Upper lobe of right lung (tissue), 1 donor: Measurements from ENCODE around the gene KCTD13. TPM values are rescaled to one million over a fixed set of nuclear protein-coding genes. Genes with fewer than 3 reads are reported as not detected.

ENCODE experiments used
- ATAC-seq: fragments of 200-7000 bp; cut with Tn5 transposase; one replicate; pipeline ENCODE4 v1.9.1; 2020; ENCODE audit warnings: mild to moderate bottlenecking, moderate library complexity
- DNase-seq: peaks from one replicate; pipeline ENCODE4 v3.0.0-alpha.2; 2020
- H3K27ac ChIP-seq: fragments of 200-600 bp; one replicate; pipeline ENCODE4 v1.8.0; 2022
- H3K27me3 ChIP-seq: fragments of 200-600 bp; one replicate; pipeline ENCODE4 v1.8.0; 2022; ENCODE audit warnings: mild to moderate bottlenecking
- H3K36me3 ChIP-seq: fragments of 200-600 bp; one replicate; pipeline ENCODE4 v1.8.0; 2022
- H3K4me1 ChIP-seq: fragments of 200-600 bp; one replicate; pipeline ENCODE4 v1.8.0; 2022
- H3K4me3 ChIP-seq: fragments of 200-600 bp; one replicate; pipeline ENCODE4 v1.8.0; 2022; ENCODE audit warnings: mild to moderate bottlenecking
- H3K9me3 ChIP-seq: fragments of 200-600 bp; one replicate; pipeline ENCODE4 v1.8.0; 2022
- intact Hi-C: fragments of 100-400 bp; cut with DNase I; formaldehyde crosslinking; loops from one replicate; pipeline ENCODE4 v1.11.0; 2022
- total RNA-seq: library from RNA; stranded (reverse); fragmentation: NEBNext Ultra II Directional; extraction: Animal tissue kit (Norgen Biotek cat#: 25700); gene quantifications from one replicate; pipeline ENCODE4 v1.2.1, GENCODE V29; 2021
- TF ChIP-seq, protein P1 (sequence below): fragments of 200-600 bp; IDR thresholded peaks from one replicate; pipeline ENCODE4 v1.8.0; 2022; ENCODE audit warnings: antibody characterized with exemption
- donor health status: DM: no; HTN: yes; CAD: no; lungs with severe emphysema.

KCTD13 gene
- total RNA-seq, 1 donor from 2014 or later: 23.5 TPM

DNA sequence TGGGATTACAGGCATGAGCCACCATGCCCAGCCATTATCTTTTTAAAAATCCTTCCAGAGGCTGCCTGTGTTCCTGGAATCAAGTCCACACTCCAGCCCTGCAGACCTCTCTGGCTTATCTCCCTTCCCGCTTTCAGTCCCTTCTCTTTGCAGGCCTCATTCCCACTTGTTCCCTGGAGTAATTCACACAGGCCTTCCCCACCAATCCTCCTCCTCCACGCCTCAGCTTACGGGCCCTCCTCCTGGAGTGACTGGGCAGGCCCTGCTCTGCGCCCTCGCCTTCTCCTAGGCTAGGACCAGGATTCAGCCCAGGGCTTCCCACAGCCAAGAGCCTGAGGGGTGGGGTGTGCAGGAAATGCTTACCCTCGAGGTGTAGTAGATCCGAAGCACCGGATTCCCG is 65.8 kb downstream of the KCTD13 start:
- peaks cover 32% of the 10 kb centered on the region for H3K36me3 ChIP-seq
- ATAC-seq: no peak
- intact Hi-C loops: no loop called here
- TF ChIP-seq, protein P1, sequence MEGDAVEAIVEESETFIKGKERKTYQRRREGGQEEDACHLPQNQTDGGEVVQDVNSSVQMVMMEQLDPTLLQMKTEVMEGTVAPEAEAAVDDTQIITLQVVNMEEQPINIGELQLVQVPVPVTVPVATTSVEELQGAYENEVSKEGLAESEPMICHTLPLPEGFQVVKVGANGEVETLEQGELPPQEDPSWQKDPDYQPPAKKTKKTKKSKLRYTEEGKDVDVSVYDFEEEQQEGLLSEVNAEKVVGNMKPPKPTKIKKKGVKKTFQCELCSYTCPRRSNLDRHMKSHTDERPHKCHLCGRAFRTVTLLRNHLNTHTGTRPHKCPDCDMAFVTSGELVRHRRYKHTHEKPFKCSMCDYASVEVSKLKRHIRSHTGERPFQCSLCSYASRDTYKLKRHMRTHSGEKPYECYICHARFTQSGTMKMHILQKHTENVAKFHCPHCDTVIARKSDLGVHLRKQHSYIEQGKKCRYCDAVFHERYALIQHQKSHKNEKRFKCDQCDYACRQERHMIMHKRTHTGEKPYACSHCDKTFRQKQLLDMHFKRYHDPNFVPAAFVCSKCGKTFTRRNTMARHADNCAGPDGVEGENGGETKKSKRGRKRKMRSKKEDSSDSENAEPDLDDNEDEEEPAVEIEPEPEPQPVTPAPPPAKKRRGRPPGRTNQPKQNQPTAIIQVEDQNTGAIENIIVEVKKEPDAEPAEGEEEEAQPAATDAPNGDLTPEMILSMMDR: no peak
- no peak for DNase-seq
- H3K9me3 ChIP-seq: no peaks in the 10 kb centered on the region
- no peak overlapping the region for H3K4me3 ChIP-seq
- peaks cover 16% of the 10 kb centered on the region for H3K4me1 ChIP-seq
- no peak overlapping the region for H3K27ac ChIP-seq
- H3K27me3 ChIP-seq: no peaks in the 10 kb centered on the region

DNA sequence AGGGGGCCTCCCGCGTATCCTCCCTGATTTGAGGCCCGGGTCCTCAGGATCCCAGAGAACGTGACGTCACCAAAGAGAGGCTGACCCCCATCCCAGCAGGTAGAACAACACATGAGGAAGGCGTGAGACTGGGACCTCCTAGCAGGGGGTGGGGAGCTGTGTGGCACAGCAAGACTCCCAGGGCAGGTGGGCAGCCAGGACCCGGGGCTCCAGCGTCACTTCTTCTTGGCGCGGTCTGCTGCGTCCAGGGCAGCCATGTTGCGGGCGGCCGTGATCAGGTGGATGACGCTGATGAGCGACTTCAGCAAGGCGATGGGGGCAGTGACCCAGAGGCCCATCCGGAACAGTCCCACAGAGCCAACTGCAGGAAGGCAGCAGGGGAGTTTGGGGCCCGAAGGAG is 67.1 kb downstream of the KCTD13 start:
- Histone ChIP-seq H3K27ac (no peak overlapping the region), H3K4me1 (peaks cover 16% of the 10 kb centered on the region), H3K27me3 (no peaks in the 10 kb centered on the region), H3K9me3 (no peaks in the 10 kb centered on the region), H3K36me3 (peaks cover 32% of the 10 kb centered on the region), H3K4me3 (no peak overlapping the region)
- no peak for DNase-seq
- no peak for ATAC-seq
- TF ChIP-seq, protein P1: no peak
- intact Hi-C loops: loop anchor here (10.0 kb wide), 1 partner anchor 146 kb away; no protein-coding TSS in a partner anchor

DNA sequence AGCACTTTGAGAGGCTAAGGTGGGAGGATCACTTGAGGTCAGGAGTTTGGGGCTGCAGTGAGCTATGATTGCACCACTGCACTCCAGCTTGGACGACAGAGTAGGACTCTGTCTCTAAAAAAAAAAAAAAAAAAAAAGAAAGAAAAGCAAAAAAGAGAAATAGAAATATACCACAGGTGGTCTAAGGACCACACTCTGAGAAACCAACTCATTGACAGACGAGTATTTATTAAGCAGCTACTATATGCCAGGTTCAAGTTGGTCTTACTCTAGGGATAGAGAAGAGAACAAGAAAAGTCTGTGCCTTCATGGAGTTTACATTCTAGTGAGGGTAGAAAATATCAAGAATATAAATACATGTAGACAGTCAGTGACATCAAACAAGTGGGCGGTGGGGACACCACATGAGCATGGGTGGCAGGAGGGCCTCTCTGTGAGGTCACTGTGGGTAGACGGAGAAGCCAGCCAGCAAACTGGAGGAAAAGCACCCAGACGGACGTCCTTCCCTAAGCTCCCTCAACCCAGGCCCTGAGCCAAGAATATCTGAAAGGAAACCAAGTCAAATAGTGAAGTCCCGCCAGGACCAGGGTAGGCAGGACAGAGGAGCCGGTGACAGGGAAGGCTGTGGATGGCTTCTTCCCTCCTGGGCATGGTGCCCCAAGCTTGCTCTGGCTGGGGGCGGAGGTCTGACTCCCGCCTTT is 67.7 kb downstream of the KCTD13 start:
- intact Hi-C loops: loop anchor here (10.0 kb wide), 1 partner anchor 147 kb away; no protein-coding TSS in a partner anchor
- ATAC-seq: no peak

DNA sequence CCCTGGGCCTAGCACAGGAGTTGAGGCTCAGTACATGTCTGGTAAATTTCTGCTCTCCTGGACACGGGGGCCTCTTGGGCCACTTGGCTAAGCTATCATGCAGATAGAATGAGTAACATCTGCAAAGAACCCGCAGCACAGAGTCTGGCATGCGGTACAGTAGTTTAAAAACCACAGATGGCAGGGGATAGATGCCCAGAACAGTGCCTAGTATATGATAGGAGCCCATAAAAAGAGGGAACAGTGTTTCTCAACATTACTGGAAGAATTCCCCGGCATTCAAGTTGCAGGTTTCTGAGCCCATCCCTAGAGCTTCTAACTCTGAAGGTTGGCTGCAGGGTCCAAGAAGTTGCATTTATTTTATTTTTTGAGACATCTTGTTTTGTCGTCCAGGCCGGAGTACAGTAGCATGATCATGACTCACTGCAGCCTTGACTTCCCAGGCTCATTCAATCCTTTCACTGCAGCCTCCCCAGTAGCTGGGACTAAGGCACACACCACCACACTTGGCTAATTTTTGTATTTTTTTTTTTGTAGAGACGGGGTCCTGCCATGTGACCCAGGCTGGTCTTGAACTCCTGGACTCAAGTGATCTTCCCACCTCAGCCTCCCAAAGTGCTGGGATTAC is 68.8 kb downstream of the KCTD13 start:
- TF ChIP-seq, protein P1: no peak
- Histone ChIP-seq H3K4me3 (no peak overlapping the region), H3K9me3 (no peaks in the 10 kb centered on the region), H3K27ac (no peak overlapping the region), H3K36me3 (peaks cover 32% of the 10 kb centered on the region), H3K4me1 (peaks cover 16% of the 10 kb centered on the region), H3K27me3 (no peaks in the 10 kb centered on the region)
- intact Hi-C loops: loop anchor here (10.0 kb wide), 1 partner anchor 148 kb away; no protein-coding TSS in a partner anchor
- DNase-seq (no peak), ATAC-seq (no peak)

More for the DNA sequence above, 67.7 kb downstream of the KCTD13 start:
- TF ChIP-seq, protein P1: no peak
- Histone ChIP-seq H3K27me3 (no peaks in the 10 kb centered on the region), H3K4me3 (no peak overlapping the region), H3K36me3 (peaks cover 32% of the 10 kb centered on the region), H3K4me1 (peaks cover 12% of the 10 kb centered on the region), H3K27ac (no peak overlapping the region), H3K9me3 (no peaks in the 10 kb centered on the region)
- no peak for DNase-seq

Other genes starting within 250 kb of the KCTD13 start
- 15.0 TPM for gene QPRT, start 247.0 kb downstream of the KCTD13 start, total RNA-seq
- gene C16orf54, start 180.2 kb downstream of the KCTD13 start, total RNA-seq: 7.3 TPM
- not detected for gene ZG16, start 148.0 kb downstream of the KCTD13 start, total RNA-seq
- gene KIF22, start 135.5 kb downstream of the KCTD13 start, total RNA-seq: 19.8 TPM
- 148 TPM for gene MAZ, start 119.7 kb downstream of the KCTD13 start, total RNA-seq
- 2.7 TPM for gene PRRT2, start 114.0 kb downstream of the KCTD13 start, total RNA-seq
- gene PAGR1, start 110.1 kb downstream of the KCTD13 start, total RNA-seq: 15.2 TPM
- 247 TPM for gene MVP, start 105.8 kb downstream of the KCTD13 start, total RNA-seq
- gene CDIPT, start 63.0 kb downstream of the KCTD13 start, total RNA-seq: 83.2 TPM
- gene SEZ6L2, start 26.7 kb downstream of the KCTD13 start, total RNA-seq: 11.9 TPM
- gene ASPHD1, start 25.7 kb downstream of the KCTD13 start, total RNA-seq: 4.4 TPM
- gene TMEM219, start 35.9 kb upstream of the KCTD13 start, total RNA-seq: 133 TPM
- 75.4 TPM for gene TAOK2, start 47.6 kb upstream of the KCTD13 start, total RNA-seq
- 20.3 TPM for gene HIRIP3, start 69.4 kb upstream of the KCTD13 start, total RNA-seq
- 65.3 TPM for gene INO80E, start 70.0 kb upstream of the KCTD13 start, total RNA-seq
- 2.6 TPM for gene DOC2A, start 84.8 kb upstream of the KCTD13 start, total RNA-seq
- gene C16orf92, start 97.0 kb upstream of the KCTD13 start, total RNA-seq: not detected
- not detected for gene TLCD3B, start 105.0 kb upstream of the KCTD13 start, total RNA-seq
- gene ALDOA, start 139.5 kb upstream of the KCTD13 start, total RNA-seq: 689 TPM
- gene PPP4C, start 149.8 kb upstream of the KCTD13 start, total RNA-seq: 74.2 TPM
- gene TBX6, start 165.7 kb upstream of the KCTD13 start, total RNA-seq: 1.4 TPM
- gene YPEL3, start 170.0 kb upstream of the KCTD13 start, total RNA-seq: 93.6 TPM
- gene GDPD3, start 187.3 kb upstream of the KCTD13 start, total RNA-seq: 11.5 TPM
- 93.7 TPM for gene MAPK3, start 197.0 kb upstream of the KCTD13 start, total RNA-seq